GM12878 (cell line): ENCODE measurements around the gene TREH. TPM values are rescaled to one million over a fixed set of nuclear protein-coding genes. Genes with fewer than 3 reads are reported as not detected.
"Not testable (repeated sequence)": the region's sequence is repeated elsewhere in the genome, so short reads cannot be mapped to it uniquely, and the experiment has no call there.

ENCODE experiments used
- ATAC-seq: fragments of 200-7000 bp; cut with Tn5 transposase; 3 replicates; pipeline ENCODE4 v1.9.1; 2020; ENCODE audit warnings: mild to moderate bottlenecking, moderate library complexity
- BruUV-seq: library from RNA; stranded (reverse); fragments of 400-500 nt; replicated peaks from 2 replicates; lab custom pipeline; 2021; lab: Mats Ljungman, UMichigan
- CTCF ChIA-PET: fragments of 300-600 bp; sonication (Branson Sonifier 250); formaldehyde crosslinking; extraction: SDS; loops from one replicate; lab custom pipeline; 2021; ENCODE audit warnings: inconsistent platforms; lab: Yijun Ruan, JAX
- POLR2A ChIA-PET: fragments of 350-600 bp; formaldehyde crosslinking; extraction: SDS; loops from one replicate; lab custom pipeline; 2021; ENCODE audit warnings: inconsistent platforms; lab: Charles Lee
- RAD21 ChIA-PET: fragments of 300-600 bp; sonication (Branson Sonifier 250); formaldehyde crosslinking; loops from one replicate; lab custom pipeline; 2023; ENCODE audit warnings: antibody characterized with exemption; ENCODE audit not compliant: unreplicated experiment; lab: Charles Lee
- SMC1A ChIA-PET: fragments of 300-600 bp; sonication (Branson Sonifier 250); formaldehyde crosslinking; loops from one replicate; lab custom pipeline; 2023; ENCODE audit not compliant: unreplicated experiment, uncharacterized antibody; lab: Charles Lee
- DNase-seq: peaks from one replicate; pipeline ENCODE4 v3.0.0-alpha.2; 2011; ENCODE audit warnings: low read depth, low spot score
- FAIRE-seq: peaks from 3 replicates; lab custom pipeline; 2011; peaks lifted over from hg19 to GRCh38; lab: Jason Lieb, UNC
- H2AFZ ChIP-seq: 2 replicates; pipeline ENCODE4 v1.6.0; 2011; ENCODE audit warnings: low read depth, low read length, control low read depth; ENCODE audit not compliant: control insufficient read depth
- H3K27ac ChIP-seq: 2 replicates; pipeline ENCODE4 v1.5.1; 2011; ENCODE audit warnings: control low read depth; ENCODE audit not compliant: control insufficient read depth, insufficient read depth
- H3K27me3 ChIP-seq, 2 experiments: replicated peaks in 1 of 2; 2 replicates each; pipeline versions ENCODE4 v1.6.0 to v1.6.1; 2011; ENCODE audit warnings: low read length in 1 of 2; ENCODE audit not compliant: control insufficient read depth in 2 of 2, insufficient read depth in 2 of 2
- H3K36me3 ChIP-seq, 2 experiments: 2 replicates each; pipeline ENCODE4 v1.5.1; 2011; ENCODE audit warnings: low read length in 1 of 2; ENCODE audit not compliant: control insufficient read depth in 2 of 2, insufficient read depth in 2 of 2
- H3K4me1 ChIP-seq: 2 replicates; pipeline ENCODE4 v1.6.1; 2011; ENCODE audit warnings: mild to moderate bottlenecking, low read length, moderate library complexity, mixed read lengths; ENCODE audit not compliant: control insufficient read depth, insufficient read depth
- H3K4me2 ChIP-seq: 2 replicates; pipeline ENCODE4 v1.6.0; 2011; ENCODE audit warnings: control low read depth; ENCODE audit not compliant: control insufficient read depth, insufficient read depth
- H3K4me3 ChIP-seq: fragments of 200-600 bp; sonication (generic); 2 replicates; pipeline ENCODE4 v1.5.1; 2016
- H3K79me2 ChIP-seq: 2 replicates; pipeline ENCODE4 v1.6.0; 2011; ENCODE audit warnings: low read length; ENCODE audit not compliant: control insufficient read depth, insufficient read depth
- H3K9ac ChIP-seq: 2 replicates; pipeline ENCODE4 v1.8.0; 2011; ENCODE audit warnings: low read length, control low read depth, mixed read lengths; ENCODE audit not compliant: control insufficient read depth, insufficient read depth
- H3K9me3 ChIP-seq: replicated peaks from 3 replicates; pipeline ENCODE4 v1.5.1; 2011; ENCODE audit warnings: mild to moderate bottlenecking, low read length; ENCODE audit not compliant: control insufficient read depth, insufficient read depth
- H4K20me1 ChIP-seq: 2 replicates; pipeline ENCODE4 v1.6.0; 2011; ENCODE audit not compliant: control insufficient read depth, insufficient read depth
- WGBS: methylation state at CpG from one replicate; pipeline ENCODE4 v1.1.6; 2016; ENCODE audit warnings: low lambda C conversion rate; ENCODE audit not compliant: insufficient replicate concordance, insufficient coverage; ENCODE audit errors: missing lambda C conversion rate; 5-methylcytosine and 5-hydroxymethylcytosine counted together
- in situ Hi-C: fragments of 300-500 bp; cut with MboI; formaldehyde crosslinking; loops from 9 replicates; pipeline ENCODE4 v1.14.3; 2018; ENCODE audit warnings: mixed read lengths
- intact Hi-C: fragments of 100-400 bp; cut with micrococcal nuclease; formaldehyde crosslinking; loops from one replicate; pipeline ENCODE4 v1.14.2; 2022; ENCODE audit not compliant: unreplicated experiment
- polyA plus RNA-seq, 11 experiments: library from polyadenylated mRNA; depleted of rRNA in 4 of 11; unstranded in 6 of 11; stranded (reverse) in 5 of 11; fragments of >200 nt; fragmentation: Nextera tagmentation in 4 of 11; fragmentation: Illumina TruSeq in 1 of 11; extraction: Ambion mirVana in 4 of 11; extraction: Trizol in 1 of 11; gene quantifications; 1 replicate in 1 of 11; 2 replicates in 10 of 11; pipeline versions ENCODE4 v1.2.1 to v1.2.3, GENCODE V29; 2011 to 2016; ENCODE audit warnings: inconsistent platforms in 2 of 11, missing spikeins in 2 of 11, low read depth in 1 of 11
- total RNA-seq, 4 experiments: library from RNA; depleted of rRNA in 3 of 4; stranded (reverse); fragments of >200 nt in 3 of 4; fragmentation: Illumina TruSeq in 1 of 4; extraction: Trizol in 1 of 4; gene quantifications; 2 replicates each; pipeline versions ENCODE4 v1.2.1 to v1.2.3, GENCODE V29; 2013 to 2021

The TREH gene
- total and polyA plus RNA-seq, 10 of the 15 experiments (the other 5 are each of a cell fraction or from before 2014, with no cell fraction given): not detected

DNA sequence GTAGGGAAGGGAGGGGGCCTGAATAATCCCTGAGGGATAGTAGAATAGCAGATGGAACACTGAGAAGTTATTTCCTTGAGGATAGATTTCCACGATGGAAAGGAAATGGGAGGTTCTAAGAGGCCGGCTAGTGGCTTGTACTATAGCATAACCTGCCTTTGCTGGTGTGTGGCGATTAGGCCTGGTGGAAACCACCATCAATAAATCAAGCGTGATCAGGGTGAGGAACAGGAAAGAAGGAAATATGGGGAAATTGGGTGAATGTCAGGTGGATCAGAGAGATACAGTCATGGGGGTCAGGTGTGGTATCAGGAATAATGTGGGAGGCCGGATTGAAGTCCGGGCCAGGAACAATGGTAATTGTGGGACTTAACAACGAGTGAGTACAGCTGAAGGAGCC lies 39.1 kb upstream of the TREH start:
- FAIRE-seq, ATAC-seq: not testable (repeated sequence)
- WGBS: 74% methylated on average over 7 of the region's 7 CpGs

DNA sequence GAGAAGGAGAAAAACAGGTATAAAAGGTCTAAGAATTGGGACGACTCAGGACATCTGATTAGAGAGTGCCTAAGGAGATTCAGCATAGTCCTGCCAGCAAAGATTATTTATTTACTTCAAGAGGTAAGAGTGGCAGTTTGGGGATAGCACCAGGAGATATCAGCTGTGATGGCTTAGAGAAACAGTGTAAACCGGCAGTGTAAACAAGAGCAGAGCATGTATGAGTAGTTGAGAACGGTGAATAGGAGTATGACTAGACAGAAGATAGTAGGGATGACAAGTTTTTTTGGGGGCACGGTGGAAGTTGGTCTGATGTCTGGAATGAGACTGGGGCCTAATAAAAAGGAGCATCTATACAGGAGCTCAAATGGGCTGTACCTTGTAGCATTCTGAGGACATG lies 38.3 kb upstream of the TREH start:
- H3K4me1 ChIP-seq: peaks cover 12% of the 10 kb centered on the region
- ATAC-seq, SMC1A ChIA-PET, CTCF ChIA-PET, BruUV-seq, H3K27ac ChIP-seq, H3K9ac ChIP-seq, H4K20me1 ChIP-seq, DNase-seq, RAD21 ChIA-PET, in situ Hi-C loops, FAIRE-seq, H3K79me2 ChIP-seq, POLR2A ChIA-PET, H3K4me2 ChIP-seq, H3K36me3 ChIP-seq, H3K4me3 ChIP-seq, intact Hi-C loops, H3K27me3 ChIP-seq, H3K9me3 ChIP-seq, H2AFZ ChIP-seq: not testable (repeated sequence)
- 82% methylated on average over 4 of the region's 4 CpGs for WGBS

More for the DNA sequence above, 39.1 kb upstream of the TREH start:
- BruUV-seq, H2AFZ ChIP-seq, intact Hi-C loops, RAD21 ChIA-PET, POLR2A ChIA-PET, H4K20me1 ChIP-seq, SMC1A ChIA-PET, H3K9ac ChIP-seq, H3K9me3 ChIP-seq, H3K4me2 ChIP-seq, H3K27ac ChIP-seq, H3K4me3 ChIP-seq, in situ Hi-C loops, H3K27me3 ChIP-seq, H3K36me3 ChIP-seq, DNase-seq, CTCF ChIA-PET, H3K79me2 ChIP-seq: not testable (repeated sequence)
- peaks cover 12% of the 10 kb centered on the region for H3K4me1 ChIP-seq

DNA sequence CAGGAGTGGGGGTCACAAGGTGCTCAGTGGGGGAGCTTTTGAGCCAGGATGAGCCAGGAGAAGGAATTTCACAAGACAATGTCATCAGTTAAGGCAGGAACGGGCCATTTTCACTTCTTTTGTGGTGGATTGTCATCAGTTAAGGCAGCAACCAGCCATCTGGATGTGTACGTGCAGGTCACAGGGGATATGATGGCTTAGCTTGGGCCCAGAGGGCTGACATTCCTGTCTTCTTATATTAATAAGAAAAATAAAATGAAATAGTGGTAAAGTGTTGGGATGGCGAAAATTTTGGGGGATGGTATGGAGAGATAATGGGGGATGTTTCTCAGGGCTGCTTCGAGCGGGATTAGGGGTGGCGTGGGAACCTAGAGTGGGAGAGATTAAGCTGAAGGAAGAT lies 37.8 kb upstream of the TREH start:
- H3K27me3 ChIP-seq, ATAC-seq, H2AFZ ChIP-seq, BruUV-seq, SMC1A ChIA-PET, H3K36me3 ChIP-seq, in situ Hi-C loops, H3K79me2 ChIP-seq, POLR2A ChIA-PET, H3K4me2 ChIP-seq, FAIRE-seq, RAD21 ChIA-PET, CTCF ChIA-PET, H3K4me3 ChIP-seq, H4K20me1 ChIP-seq, intact Hi-C loops, H3K27ac ChIP-seq, DNase-seq, H3K9me3 ChIP-seq, H3K9ac ChIP-seq: not testable (repeated sequence)
- 67% methylated on average over 6 of the region's 6 CpGs for WGBS
- H3K4me1 ChIP-seq: peaks cover 12% of the 10 kb centered on the region
